Ramos (cell line): ENCODE results near the gene SLC16A3.

ENCODE experiments used
- in situ Hi-C: fragments of 300-500 bp; cut with MboI; formaldehyde crosslinking; loops from one replicate; pipeline ENCODE4 v1.14.3; 2022; ENCODE audit warnings: low sequenced_read_pairs; ENCODE audit not compliant: unreplicated experiment

The SLC16A3 gene

DNA sequence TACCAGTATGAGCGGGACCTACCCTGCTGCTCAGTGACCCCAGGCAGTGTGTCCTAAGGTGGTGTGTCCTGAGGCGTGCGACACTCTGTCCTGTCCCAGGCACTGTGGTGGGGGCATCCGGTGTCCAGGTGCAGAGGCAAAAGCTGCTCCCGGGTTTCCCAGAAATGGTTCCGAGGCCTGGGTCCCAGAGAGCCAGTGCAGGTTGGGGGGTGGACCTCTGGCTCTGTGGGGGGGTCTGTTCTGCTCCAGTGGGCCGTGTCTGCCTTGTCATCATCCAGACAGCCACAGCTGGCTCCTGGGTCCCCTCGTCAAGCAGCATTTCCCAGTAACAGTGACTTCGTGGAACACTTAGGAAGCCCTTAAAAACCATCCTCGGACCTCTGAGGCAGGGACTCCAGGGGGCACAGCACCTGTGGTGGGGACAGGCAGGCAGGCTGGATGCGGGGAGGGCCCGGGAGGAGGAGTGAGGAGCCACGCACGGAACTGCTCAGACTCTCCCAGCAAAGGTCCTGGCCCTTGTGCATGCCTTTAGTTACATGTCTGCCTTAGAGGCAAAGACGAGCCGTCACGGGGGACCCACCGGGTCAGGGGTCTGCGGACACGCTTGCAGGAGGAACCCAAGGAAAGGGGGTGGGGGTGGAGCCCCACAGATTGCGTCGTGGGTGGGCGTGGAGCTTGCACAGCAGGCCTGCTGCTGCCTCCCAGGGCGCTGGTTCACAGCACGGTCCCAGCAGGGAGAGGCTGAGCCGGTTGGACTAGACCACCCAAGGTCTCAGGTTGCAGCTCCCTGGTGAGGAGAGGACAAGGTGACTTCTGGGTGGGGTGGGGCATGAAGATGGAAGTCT lies 5.6 kb downstream of the SLC16A3 start:
- in situ Hi-C loops = no loop called here

DNA sequence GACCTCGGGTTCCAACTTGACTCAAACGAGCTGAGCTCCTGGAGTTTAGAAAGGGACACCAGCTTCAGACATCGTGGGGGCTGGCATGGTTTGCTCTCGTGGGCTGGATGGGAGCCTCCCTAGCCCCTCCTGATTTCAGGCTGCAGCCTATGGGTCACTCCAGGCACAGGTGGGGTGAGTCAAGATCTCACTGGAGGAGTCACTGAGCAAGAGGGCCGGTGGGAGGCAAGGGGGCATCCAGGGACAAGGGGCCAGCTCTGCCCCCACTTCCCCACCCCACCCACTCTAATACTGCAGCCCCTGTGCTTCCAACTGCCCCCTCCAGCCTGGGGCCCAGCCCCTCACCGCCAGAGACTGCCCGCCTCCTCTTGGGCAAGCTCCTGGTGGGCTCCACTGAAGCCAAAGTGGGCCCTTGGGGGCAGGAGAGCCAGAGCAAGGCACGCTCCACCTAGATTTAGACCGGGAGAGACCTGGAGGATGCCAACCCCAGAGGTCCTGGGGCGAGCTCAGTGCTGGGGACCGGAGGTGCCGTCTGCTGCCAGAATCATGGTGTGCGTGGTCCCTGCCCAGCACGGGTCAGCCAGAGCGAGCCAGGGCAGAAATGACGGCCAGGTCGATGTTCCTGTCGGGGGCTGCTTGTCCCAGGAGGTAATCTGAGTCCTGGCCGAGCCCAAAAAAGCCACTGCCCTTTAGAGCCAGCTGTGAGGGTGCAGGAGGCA lies 6.4 kb downstream of the SLC16A3 start:
- in situ Hi-C loops = no loop called here

- in situ Hi-C loops = no loop called here
Measured at GRCh38 chr17:82235775-82236141, 6.9 kb downstream of the SLC16A3 start.

DNA sequence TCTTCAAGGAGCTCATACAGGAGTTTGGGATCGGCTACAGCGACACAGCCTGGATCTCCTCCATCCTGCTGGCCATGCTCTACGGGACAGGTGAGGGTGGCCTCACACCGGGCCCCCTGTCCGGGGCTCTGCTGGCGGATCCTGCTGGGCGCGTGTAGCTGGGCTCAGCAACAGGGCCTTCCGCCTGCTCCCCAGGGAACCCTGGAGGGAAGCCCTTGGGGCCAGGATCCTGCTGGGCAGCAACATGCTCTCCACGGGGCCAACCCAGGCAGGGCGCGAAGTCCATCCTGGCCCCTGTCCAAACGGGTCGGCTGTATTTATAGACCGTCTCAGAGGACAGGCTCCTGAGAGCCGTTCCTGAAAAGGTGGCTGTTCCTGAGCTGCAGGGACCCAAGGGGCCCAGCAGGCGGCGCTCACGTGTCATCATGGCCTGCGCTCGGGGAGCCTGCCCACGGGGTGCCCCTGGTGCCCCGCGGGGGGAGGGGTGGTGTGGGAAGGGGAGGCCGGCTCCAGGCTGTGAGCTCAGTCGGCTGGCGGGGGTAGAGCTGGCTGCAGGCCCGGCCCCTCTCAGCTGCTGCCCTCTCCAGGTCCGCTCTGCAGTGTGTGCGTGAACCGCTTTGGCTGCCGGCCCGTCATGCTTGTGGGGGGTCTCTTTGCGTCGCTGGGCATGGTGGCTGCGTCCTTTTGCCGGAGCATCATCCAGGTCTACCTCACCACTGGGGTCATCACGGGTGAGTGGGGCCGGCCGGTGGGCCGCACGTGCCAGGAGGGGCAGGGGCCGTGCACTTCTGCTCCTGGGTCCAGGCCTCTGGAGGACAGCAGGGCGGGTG lies 7.5 kb downstream of the SLC16A3 start:
- in situ Hi-C loops = no loop called here

- in situ Hi-C loops = no loop called here
Measured at GRCh38 chr17:82237083-82237745, 8.4 kb downstream of the SLC16A3 start.

DNA sequence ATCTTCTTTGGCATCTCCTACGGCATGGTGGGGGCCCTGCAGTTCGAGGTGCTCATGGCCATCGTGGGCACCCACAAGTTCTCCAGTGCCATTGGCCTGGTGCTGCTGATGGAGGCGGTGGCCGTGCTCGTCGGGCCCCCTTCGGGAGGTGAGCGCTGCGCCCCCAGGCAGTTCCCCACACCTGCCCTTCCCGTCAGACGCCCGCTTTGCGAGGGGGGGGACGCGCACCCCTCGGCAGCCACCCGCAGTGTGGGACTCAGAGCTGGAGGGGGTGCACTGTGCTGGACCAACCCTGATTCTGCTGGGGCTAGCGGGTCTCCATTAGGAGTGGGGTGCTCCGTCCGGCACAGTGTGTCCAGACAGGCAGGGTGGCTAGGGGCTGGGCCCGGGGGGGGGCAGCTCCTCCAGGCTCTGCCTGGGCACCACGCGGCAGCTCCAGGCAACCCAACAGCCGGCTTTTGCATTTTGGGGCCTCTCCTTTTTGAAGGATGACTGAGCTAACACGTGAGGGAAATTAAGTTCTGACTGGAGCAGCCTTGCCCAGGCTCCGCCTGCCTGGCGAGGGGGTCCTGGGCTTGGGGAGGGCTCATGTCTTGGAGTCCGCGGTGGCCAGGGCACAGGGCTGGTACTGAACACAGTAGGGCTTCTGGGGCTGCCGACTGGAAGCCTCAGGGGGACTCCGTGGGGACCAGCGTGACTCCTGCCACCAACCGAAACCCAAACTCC lies 9.1 kb downstream of the SLC16A3 start:
- in situ Hi-C loops = no loop called here

GRCh38 chr17:82238472-82239201 lies 9.8 kb downstream of the SLC16A3 start:
- in situ Hi-C loops = no loop called here

GRCh38 chr17:82239401-82239925 lies 10.6 kb downstream of the SLC16A3 start:
- in situ Hi-C loops = no loop called here

GRCh38 chr17:82239926-82240505 lies 11.2 kb downstream of the SLC16A3 start:
- in situ Hi-C loops = no loop called here

DNA sequence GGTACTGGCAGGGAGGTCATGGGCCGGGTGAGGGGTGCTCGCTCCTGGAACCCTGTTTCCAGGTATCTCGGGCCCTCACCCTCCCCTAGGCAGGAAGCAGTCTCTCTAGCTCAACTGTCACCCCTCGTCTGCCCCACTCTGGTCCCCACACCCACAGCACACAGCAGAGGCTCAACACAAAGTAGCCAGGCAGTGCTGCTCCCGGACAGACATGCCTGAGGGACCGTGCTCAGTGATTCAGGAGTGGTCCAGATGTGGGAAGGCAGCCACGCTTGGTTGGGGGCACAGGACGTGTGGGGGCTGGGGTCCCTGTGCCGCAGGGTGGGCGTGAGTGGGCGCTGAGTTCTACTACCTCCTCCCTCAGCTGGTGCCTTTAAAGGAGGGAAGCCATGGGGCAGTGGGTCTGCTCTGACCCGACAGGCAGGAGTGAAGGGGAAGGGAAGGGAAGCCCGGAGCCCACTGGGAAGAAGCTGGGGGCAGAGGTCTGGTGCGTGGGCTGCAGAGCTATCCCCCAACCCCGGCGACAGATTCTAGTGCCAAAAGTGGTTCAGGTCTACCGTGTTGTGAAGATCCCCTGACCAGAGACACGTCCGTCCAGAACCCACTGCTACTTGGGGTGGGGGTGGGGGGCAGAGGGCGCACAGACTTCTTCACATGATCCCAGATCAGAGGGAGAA lies 11.8 kb downstream of the SLC16A3 start:
- in situ Hi-C loops = no loop called here

GRCh38 chr17:82241183-82241925 lies 12.5 kb downstream of the SLC16A3 start:
- in situ Hi-C loops = no loop called here

- in situ Hi-C loops = no loop called here
Measured at GRCh38 chr17:82241926-82242697, 13.3 kb downstream of the SLC16A3 start.

DNA sequence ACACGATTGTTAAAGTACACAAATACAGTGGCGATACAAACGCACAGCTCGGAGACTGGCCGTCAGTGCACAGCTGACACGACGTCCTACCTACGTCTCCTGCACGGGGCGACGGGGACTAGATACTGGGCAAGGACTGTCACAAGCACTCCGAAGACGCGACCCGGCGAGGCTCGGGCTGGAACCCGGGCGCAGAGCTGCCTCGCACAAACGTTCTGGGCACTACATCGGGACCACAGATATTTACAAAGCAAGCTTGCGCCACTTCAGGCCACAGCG lies 13.8 kb downstream of the SLC16A3 start:
- in situ Hi-C loops = no loop called here

- in situ Hi-C loops = no loop called here
Measured at GRCh38 chr17:82242977-82243647, 14.3 kb downstream of the SLC16A3 start.

- in situ Hi-C loops = no loop called here
Measured at GRCh38 chr17:82243648-82244412, 15.0 kb downstream of the SLC16A3 start.
